Stimulated activated CD4-positive, alpha-beta T cell treated with anti-CD3 and anti-CD28 coated beads, Interleukin-15, amount 100 ng/mL, for 24 hours (primary cell): ENCODE data around the gene BAAT.
A peak's percentile ranks its signal among the peaks of the same experiment; 100 is the strongest.
"Not testable (repeated sequence)": the region's sequence is repeated elsewhere in the genome, so short reads cannot be mapped to it uniquely, and the experiment has no call there.

ENCODE experiments used
- DNase-seq: peaks from one replicate; pipeline ENCODE4 v3.0.0-alpha.2; 2020

The BAAT gene

DNA sequence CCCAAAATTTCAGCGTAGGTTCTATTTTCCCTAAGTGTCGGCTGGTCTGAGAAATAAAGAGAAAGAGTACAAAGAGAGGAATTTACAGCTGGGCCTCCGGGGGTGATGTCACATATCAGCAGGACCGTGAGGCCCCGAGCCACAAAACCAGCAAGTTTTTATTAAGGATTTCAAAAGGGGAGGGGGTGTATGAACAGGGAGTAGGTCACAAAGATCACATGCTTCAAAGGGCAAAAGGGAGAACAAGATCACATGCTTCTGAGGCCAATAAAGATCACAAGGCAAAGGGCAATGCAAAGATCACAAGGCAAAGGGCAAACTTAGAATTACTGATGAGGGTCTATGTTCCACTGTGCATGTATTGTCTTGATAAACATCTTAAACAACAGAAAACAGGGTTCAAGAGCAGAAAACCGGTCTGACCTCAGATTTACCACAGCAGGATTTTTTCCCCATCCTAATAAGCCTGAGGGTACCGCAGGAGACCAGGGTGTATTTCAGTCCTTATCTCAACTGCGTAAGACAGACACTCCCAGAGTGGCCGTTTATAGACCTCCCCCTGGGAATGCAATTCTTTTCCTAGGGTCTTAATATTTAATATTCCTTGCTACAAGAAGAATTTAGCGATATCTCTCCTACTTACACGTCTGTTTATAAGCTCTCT lies at the start of gene BAAT:
TSS of gene BAAT (minus strand) at position 134 of the 664 bp plus-strand sequence. CDS start 13,602 bp downstream, outside the sequence.
- DNase-seq, result not testable (repeated sequence)

DNA sequence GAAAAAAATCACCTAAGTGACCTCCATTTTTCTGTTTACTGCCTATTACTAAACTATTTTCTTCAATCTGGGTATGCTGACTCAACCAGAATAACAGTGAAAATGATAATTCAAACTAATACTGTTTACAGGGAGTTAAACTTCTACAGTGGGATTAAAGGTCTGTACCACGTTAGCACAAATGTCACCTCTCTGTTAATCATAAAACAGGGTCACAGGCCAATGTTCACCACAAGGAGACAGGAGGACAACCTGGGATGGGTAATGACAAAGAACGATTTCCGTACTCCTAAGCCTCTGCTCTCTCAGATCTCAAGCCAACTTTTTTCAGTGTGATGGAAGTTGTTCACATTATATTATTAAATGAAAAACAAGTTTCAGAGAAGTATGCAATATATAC lies 48.4 kb upstream of the BAAT start:
- no peak for DNase-seq

DNA sequence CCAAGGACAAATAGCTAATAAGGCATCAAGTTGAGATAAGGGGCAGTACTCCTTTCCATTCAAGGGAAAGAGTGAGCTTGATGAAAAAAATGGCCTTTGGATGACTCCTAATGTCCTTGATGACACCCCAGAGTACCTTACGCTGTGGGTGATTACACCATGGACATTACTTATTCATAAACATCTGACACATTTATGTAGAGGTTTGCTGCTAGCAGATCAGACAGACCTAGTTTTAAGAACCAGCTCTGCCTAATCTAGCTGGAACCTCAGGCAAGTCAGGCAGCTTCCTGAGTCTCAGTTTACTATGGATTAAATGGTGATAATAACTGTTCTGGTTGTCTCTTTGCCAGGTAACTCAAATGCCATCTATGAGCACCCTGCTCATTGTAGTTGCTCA lies 47.9 kb upstream of the BAAT start:
- DNase-seq, result no peak

DNA sequence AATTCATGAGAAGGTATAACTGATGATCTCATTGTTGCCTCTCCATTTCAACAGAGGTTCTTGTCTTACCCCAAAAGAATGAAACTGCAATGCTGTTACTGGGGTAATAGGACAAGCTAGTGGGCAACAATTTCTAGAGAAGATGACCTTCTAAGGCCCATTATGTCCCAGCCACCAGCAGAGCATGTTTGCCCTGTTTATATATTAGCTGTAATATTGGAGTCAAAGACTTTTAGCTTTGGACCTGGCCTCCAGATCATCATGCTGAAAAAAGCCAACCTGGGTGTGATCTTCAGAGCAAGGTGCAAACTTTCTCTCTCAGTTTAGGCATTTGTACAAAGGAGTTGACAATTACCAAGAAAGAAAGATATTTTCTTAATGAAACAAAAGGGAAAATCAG lies 47.4 kb upstream of the BAAT start:
- DNase-seq, result no peak

DNA sequence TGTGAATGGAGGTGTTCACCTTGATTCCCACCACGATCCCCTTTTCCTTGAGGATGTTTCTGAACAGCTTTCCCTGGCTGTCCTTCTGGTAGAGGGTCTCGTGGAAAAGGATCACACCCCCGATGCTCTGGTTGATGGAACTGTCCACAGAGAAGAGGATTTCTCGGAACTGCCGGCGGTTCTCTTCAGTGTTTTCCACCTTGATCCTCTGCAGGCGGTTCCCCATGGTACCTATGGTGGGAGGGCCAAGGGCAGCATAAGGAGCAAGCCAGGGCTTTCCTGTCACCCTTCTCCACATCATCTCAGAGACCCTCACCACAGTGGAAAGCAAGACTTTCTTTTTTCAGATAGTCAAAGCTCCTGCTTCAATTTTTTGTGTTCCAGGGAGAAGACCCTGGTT lies 44.9 kb upstream of the BAAT start:
- no peak for DNase-seq

DNA sequence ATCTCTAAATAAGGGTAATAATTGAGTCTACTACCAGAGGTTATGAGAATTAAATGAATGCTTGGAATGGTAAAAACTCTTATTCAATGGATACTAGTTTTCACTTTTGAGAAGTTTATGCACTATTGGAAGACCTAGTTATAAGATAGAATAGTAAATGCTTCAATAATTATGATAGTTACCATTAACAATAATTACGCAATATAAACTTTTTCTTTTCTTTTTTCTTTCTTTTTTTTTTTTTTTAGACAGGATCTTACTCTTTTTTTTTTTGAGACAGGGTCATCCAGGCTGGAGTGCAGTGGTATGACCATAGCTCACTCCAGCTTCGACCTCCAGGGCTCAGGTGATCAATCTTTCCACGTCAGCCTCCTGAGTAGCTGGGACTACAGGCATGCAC lies 44.1 kb upstream of the BAAT start:
- DNase-seq, result no peak

DNA sequence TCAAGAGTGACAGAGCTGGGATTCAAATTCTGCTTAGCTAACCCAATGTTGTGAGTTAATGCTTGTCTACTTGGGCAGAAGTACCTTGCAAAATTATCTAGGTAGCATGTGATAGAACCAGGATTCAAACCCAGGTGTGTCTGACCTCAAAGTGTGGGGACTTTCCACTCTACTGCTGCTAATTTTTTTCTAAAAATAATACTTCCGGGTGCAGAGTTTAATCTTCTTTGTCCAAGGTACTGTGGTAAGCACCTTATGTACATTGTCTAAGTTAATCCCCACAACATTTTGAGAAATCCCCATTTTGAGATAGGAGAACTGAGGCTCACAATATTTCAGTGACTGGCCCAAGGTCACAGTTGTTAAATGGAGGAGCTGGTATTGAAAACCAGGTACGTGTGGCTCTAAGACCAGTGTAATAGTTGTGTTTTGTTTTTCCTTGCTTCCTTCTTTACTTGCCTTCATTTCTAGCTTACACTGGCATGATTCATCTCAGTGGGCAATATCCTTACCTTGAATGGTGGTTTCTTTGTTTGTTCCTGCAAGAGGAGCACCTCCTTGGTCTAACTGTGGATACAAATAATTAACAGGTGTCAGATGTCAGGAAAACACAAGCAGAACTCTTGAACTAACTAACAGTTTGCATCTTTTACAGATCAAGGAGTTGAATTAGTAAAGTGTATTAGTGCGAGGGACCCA lies 43.3 kb upstream of the BAAT start:
- DNase-seq, result no peak

DNA sequence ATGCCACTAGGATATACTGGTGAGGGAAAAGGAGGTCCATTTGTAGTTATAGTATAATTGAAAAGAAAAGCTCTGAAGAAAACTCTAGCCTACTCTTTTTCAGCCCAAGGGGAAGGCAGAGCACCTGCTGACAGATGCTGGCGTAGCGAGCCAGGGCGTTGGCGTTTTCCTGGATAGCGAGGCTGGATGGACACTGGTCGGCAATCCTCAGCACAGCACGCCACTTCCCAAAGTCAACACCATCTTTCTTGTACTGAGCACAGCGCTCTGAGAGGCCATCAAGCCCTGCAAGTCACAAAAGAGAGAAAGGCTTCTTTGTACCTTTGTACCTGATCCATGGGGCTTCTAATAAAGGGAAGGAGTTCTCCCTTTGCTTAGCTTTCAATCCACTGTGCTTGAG lies 42.6 kb upstream of the BAAT start:
- no peak for DNase-seq

DNA sequence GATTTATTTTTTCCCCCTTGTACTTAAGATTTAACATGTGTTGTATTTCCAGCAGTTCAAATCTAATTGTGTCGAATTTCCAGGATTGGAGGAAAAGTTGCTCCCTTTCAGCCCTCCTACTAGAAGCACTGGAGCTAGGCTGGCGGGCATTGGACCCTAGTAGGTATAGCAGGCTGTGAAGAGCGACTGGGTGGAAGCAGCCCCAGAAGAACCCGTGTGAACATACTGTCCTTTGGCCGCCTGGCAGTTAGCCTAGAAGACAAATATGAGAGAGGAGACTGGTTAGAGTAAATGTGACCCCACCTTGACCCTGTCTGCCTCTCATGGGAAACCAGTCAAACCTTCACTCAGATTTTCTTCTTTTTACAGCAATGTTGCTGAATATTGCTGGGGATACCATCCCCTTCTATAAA lies 36.9 kb upstream of the BAAT start:
- no peak for DNase-seq

DNA sequence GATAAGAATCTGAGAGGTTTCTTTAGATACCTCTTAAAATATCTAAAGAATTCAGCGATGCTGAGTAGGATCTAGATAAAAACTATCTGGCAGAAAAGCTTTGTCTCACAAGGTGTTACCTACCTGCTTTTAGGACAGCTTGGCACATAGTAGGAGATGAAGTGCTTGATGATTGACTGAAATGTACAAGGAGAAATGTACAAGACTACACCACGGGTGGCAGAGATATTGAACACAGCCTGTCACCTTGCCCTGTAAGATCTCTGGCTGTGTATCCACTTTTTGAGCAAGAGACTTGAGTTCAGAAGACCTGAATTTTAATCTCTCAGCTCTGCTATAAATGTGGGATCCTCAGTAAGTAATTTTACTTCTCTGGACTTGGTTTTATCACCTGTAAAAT lies 35.1 kb upstream of the BAAT start:
- no peak for DNase-seq

DNA sequence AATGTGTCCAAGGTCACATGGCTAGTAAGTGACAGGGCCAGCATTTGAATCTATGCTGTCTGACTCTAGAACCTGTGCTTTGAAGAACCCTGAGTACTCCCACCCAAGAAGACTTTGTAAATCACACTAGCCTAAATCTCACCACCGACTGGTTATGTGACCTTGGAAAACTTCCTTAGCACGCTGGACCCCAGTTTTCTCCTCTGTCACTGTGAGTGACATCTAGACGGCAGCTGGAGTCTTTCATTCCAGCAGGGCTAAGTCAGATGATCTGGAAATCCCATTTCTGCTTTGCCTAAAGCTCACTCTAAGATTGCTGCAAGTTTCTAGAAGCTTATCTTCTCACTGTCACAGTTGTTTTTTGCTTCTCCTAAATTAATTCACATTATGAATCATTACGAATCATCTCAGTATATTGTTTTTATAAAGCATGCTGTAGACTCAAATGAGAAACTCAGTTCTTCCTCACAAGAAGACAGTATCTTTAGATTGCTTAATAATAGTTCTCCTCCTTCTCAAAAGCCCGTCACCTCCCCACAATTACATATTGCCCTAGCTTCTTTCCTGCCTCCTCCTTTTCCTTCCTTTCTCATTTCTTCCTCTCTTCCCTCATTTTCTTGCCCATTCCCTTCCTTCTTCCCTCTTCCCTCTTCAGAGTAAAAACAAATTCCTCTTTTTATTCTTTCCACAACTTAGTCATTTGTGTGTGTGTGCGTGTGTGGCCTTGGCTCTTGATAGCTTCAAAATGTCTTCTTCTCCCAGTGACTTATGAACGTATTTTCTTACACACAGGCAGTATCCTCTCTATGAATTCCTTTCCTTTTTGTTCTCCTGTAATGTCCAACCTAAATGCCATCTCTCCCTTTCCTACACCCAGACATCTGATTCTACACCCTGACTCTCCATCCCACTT lies 34.0 kb upstream of the BAAT start:
- no peak for DNase-seq

DNA sequence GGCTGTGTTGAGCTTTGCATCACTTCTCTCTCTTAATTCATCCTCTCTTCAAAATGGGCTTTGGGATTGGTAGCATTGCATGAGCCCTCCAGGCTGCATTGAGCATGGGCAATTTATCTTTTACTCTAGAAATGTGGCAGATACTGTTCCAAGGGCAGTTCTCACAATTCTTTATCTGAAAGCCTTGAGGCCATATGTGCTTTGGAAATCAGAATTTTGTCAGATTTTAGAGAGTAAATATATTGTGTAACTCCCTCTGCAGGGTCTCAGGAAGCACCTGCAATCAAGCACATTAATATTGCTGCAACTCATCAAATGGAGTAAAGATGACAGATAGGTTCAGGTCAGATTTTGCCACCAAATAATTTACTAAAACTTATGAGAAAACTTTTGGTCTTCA lies 33.2 kb upstream of the BAAT start:
- no peak for DNase-seq

DNA sequence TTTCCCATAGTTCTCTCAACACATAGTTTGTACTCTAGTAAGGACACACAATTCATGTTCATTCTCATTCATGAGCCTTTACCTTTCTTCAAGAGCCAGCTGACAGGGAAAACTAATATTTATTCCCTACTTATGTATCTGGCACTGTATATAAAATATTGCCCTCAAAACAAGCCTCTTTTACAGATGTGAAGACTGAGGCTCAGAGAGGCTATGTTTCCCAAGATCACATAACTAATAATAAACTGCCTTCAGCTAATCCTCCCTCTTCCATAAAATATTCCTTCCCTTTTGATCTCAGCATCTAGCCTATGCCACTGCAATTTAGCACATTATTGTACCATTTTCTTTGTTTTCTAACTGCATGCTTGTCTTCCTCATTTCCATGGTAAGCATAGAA lies 32.6 kb upstream of the BAAT start:
- DNase-seq, result no peak

DNA sequence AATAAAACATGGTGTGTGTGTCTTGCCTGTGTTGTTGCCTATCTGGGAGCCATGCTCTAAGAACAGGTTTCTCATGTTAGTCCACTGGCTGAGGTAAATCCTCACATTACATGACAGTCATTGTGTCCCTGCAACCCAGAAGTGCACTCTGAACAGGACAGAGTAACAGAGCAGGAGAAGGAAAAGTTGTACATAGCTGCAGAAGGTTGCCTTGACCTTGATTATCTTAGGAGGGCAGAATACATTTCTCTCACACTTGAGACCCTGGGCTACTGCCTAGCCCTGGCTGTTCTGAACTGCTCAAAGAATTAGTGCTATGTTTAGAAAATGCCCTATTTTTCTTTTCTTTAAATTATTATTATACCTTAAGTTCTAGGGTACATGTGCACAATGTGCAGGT lies 30.8 kb upstream of the BAAT start:
- DNase-seq, result no peak

DNA sequence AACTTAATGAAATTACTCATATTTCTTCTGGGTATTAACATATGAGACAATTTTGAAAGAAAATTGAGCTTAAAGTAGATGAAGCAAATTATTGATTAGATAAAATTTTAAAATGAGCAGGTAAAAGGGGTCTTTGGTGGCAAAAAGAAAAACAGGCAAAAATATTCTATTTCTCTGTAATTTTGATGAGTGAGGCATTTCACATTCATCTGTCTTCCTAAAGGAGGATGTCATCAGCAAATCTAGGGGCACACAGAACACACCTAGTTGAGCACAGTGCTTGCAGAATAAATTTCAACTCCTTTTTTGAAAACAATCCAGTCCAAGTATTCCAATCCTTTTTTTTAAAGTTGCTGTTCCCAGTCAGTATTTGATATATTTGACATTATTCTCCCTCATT lies 30.0 kb upstream of the BAAT start:
- DNase-seq, result no peak

DNA sequence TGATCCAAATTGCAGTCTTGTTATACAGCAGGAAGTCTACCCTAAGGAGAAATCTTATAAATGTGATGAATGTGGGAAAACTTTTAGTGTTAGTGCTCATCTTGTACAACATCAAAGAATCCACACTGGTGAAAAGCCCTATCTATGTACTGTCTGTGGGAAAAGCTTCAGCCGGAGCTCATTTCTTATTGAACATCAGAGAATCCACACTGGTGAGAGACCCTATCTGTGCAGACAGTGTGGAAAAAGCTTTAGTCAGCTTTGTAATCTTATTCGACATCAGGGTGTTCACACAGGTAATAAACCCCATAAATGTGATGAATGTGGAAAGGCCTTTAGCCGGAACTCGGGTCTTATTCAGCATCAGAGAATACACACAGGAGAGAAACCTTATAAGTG lies 24.3 kb upstream of the BAAT start:
- no peak for DNase-seq

DNA sequence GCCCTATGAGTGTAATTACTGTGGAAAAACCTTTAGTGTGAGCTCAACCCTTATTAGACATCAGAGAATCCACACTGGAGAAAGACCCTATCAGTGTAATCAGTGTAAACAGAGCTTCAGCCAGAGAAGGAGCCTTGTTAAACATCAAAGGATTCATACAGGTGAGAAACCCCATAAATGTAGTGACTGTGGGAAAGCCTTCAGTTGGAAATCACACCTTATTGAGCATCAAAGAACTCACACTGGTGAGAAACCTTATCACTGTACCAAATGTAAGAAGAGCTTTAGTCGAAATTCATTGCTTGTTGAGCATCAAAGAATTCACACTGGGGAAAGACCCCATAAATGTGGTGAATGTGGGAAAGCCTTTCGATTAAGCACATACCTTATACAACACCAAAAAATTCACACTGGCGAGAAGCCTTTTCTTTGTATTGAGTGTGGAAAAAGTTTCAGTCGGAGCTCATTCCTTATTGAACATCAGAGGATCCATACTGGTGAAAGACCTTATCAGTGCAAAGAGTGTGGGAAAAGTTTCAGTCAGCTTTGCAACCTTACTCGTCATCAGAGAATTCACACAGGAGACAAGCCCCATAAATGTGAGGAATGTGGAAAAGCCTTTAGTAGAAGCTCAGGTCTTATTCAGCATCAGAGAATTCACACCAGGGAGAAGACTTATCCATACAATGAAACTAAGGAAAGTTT lies 23.7 kb upstream of the BAAT start:
- no peak for DNase-seq

DNA sequence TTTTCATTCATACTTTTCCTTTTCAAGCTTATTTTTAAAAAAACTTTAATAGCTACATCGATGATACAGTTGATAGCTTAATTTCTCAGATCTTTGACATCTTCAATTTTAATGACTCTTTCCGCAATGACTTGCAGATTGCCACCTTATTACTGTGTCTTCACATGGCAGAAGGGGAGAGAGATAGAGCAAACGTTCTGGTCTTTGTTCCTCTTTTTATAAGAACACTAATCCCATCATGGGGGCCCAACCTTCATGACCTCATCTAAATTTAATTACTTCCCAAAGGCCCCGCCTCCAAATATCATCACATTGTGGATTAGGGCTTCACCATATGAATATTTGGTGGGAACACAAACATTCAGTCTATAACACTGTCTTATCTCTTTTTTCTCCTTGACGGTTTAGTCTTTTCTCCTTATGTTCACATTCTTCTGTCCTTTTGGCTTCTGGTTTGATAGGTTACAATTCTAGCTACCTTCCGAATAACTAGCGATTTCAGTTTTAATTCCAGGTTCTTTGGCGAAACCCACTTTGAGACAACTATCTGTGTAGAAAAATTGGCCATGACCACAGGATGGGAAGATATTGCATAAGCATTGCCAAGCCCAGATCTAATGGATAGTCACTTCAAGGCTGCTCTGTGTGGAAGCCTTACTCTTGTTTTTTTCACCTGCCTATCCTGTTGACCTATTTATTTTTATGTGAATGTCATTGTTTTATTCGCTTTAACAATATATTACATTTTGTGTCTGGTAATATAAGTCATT lies 18.9 kb upstream of the BAAT start:
- DNase-seq, result no peak

DNA sequence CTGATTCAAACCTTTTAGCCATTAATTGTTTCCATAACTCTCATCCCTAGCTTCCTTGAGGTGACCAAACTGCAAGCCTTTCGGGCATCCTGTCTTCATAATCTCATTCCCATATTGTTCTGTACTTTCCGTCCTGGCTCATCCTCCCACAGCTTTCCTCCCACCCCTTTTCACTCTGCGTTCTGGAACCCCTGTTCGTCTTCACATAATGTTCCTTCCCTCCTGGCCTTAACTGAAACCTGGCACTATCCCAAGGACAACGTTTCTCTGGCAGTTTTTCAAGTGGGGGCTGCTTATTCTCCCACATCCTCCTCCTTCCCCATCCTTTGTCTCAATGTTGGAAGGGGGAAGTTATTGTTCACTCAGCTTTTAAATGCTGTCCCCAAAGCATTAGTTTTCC lies 15.3 kb upstream of the BAAT start:
- DNase-seq, result peak; percentile 2

DNA sequence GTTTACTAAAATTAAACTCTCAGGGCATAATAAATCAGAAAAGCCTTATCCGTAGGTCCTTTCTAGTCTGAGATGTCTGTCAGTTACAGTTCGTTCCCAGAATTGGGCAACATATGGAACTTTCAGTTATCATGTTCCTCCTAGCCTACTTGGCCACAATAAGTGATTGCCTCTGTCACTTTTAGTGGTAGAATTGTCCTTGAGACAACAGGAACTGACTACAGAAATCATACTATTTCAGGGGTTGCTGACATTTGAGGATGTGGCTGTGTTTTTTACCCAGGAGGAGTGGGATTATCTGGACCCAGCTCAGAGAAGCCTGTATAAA lies 14.8 kb upstream of the BAAT start:
- no peak for DNase-seq

DNA sequence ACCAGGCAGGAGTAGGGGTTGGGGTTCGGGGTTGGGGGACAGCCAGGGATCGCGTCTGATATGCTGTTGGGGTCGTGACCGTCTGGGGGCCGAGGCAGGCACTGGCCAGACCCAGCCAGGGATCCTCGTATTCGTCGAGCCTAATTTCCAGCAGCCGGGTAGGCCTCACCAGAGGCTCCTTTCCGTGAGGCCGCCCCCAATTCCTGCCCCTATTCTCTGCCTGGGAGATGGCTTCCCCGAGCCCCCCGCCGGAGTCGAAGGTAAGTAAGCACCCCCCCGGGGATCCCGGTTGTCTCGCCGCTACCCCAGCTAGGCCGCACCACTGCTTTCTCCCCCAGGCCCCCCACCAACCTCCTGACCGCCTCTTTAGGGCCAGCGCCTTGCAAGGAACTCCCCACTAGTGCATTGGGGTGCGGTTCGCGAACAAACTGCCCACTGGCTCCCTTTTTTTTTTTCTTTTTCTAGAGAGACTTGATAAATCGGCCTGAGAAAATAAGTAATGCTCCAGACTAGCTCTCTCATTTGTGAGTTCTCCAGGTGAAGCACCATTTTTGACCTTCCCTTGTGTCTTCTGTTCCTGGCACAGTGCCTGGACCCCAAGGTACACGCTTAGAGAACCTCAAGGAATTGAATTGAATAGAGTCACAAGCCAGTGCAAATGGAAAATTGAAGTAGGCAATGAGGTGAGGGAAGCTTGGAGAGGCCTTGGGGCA lies 14.3 kb upstream of the BAAT start:
- peak; percentile 2 for DNase-seq
